T-cell (primary cell): Measurements from ENCODE around the gene CHGA. TPM values are rescaled to one million over a fixed set of nuclear protein-coding genes. Genes with fewer than 3 reads are reported as not detected.

Experiments
- ATAC-seq, 4 experiments: fragments of 200-7000 bp in 3 of 4; fragments of 150-1000 bp in 1 of 4; cut with Tn5 transposase; replicated peaks in 1 of 4; 1 replicate in 3 of 4; 2 replicates in 1 of 4; pipeline ENCODE4 v1.10.0; 2021; ENCODE audit warnings: moderate library complexity in 3 of 4, mild to moderate bottlenecking in 2 of 4, moderate number of reproducible peaks in 1 of 4
- CTCF ChIA-PET, 2 donors: fragments of 300-600 bp; sonication (Branson Sonifier 250); formaldehyde crosslinking; loops; one replicate each; lab custom pipeline; 2022; ENCODE audit warnings: antibody characterized with exemption in 2 of 2; lab: Charles Lee
- POLR2A ChIA-PET, 2 donors: fragments of 300-600 bp; sonication (Branson Sonifier 250); formaldehyde crosslinking; loops; one replicate each; lab custom pipeline; 2022; ENCODE audit warnings: antibody characterized with exemption in 2 of 2; lab: Charles Lee
- DNase-seq, 35 experiments: peaks; one replicate each; pipeline versions ENCODE4 v3.0.0 to v3.0.0-alpha.2; 2013 to 2023
- H3K27ac ChIP-seq: one replicate; pipeline ENCODE4 v1.5.1; 2013; ENCODE audit warnings: low read length
- H3K27me3 ChIP-seq, 2 experiments: replicated peaks in 1 of 2; 1 replicate in 1 of 2; 2 replicates in 1 of 2; pipeline versions ENCODE4 v1.6.1 to v1.7.0; 2013; ENCODE audit warnings: low read length in 1 of 2, mixed read lengths in 1 of 2; ENCODE audit not compliant: control insufficient read depth in 2 of 2, insufficient read depth in 2 of 2; ENCODE audit errors: extremely low read depth in 1 of 2
- H3K36me3 ChIP-seq, 2 donors: 1 replicate in 1 of 2; 2 replicates in 1 of 2; pipeline versions ENCODE4 v1.6.1 to v1.7.0; 2013; ENCODE audit warnings: low read length in 1 of 2; ENCODE audit not compliant: control insufficient read depth in 2 of 2, insufficient read depth in 1 of 2; ENCODE audit errors: extremely low read depth in 1 of 2
- H3K4me1 ChIP-seq, 2 experiments: 1 replicate in 1 of 2; 2 replicates in 1 of 2; pipeline versions ENCODE4 v1.6.1 to v1.7.0; 2013; ENCODE audit warnings: low read length in 2 of 2, mixed read lengths in 1 of 2; ENCODE audit not compliant: insufficient read depth in 2 of 2, control insufficient read depth in 1 of 2; ENCODE audit errors: extremely low read depth in 1 of 2
- H3K4me3 ChIP-seq, 2 donors: 1 replicate in 1 of 2; 2 replicates in 1 of 2; pipeline versions ENCODE4 v1.5.1 to v1.7.0; 2013; ENCODE audit warnings: mild to moderate bottlenecking in 2 of 2, low read length in 1 of 2, moderate library complexity in 1 of 2; ENCODE audit not compliant: control insufficient read depth in 1 of 2; ENCODE audit errors: extremely low read depth in 1 of 2
- H3K9me3 ChIP-seq: 2 replicates; pipeline ENCODE4 v1.7.0; 2013
- H3K27ac Mint-ChIP-seq, 2 donors: one replicate each; pipeline ENCODE4 v1.8.0; 2020 to 2021; ENCODE audit warnings: mild to moderate bottlenecking in 2 of 2, mixed read lengths in 2 of 2
- H3K27me3 Mint-ChIP-seq, 2 donors: one replicate each; pipeline ENCODE4 v1.8.0; 2021 to 2022; ENCODE audit warnings: mixed read lengths in 2 of 2
- H3K36me3 Mint-ChIP-seq: one replicate; pipeline ENCODE4 v1.8.0; 2021; ENCODE audit warnings: mixed read lengths
- H3K4me1 Mint-ChIP-seq, 3 donors: one replicate each; pipeline ENCODE4 v1.8.0; 2020 to 2022; ENCODE audit warnings: mixed read lengths in 3 of 3, mild to moderate bottlenecking in 1 of 3
- H3K4me3 Mint-ChIP-seq, 3 donors: one replicate each; pipeline ENCODE4 v1.8.0; 2020 to 2022; ENCODE audit warnings: mild to moderate bottlenecking in 3 of 3, mixed read lengths in 3 of 3, moderate library complexity in 3 of 3
- H3K9me3 Mint-ChIP-seq, 3 donors: one replicate each; pipeline ENCODE4 v1.8.0; 2020 to 2022; ENCODE audit warnings: mixed read lengths in 3 of 3
- WGBS: methylation state at CpG from one replicate; pipeline ENCODE4 v1.1.5; 2013; ENCODE audit warnings: missing lambda C conversion rate; ENCODE audit not compliant: insufficient coverage; 5-methylcytosine and 5-hydroxymethylcytosine counted together
- total RNA-seq, 35 experiments: library from RNA in 6 of 35; stranded (reverse) in 6 of 35; fragments of 120-200 nt in 1 of 35; gene quantifications; one replicate each; pipeline versions ENCODE4 v1.2.1 to v1.2.4 and lab custom pipeline; 2013 to 2026

Gene CHGA
- under 1 TPM in 1 of 5 donors, not detected in 4; 0.18 TPM for total RNA-seq
- 0.50 TPM for total RNA-seq (2013)
- total RNA-seq (lab: John Stamatoyannopoulos, UW), result 0 to 0.08 (median 0) reads per million in 29 experiments

GRCh38 chr14:92922883-92923743 is at the start of gene CHGA:
CHGA (plus strand) TSS chr14:92923150; CDS start chr14:92923360, 210 bp downstream.
- H3K4me3 ChIP-seq, result no peak within 1 kb of the TSS
- peak; percentile 41 to 72 (median 48) for ATAC-seq
- Mint-ChIP-seq H3K4me3 (peak within 1 kb of the TSS in 1 of 3 donors; percentile 45), H3K27ac (peak within 1 kb of the TSS in 1 of 2 donors; percentile 2), H3K4me1 (peaks cover 0 to 12% (median 6%) of the 10 kb centered on the region in 3 donors), H3K9me3 (peaks cover 0 to 3% (median 0%) of the 10 kb centered on the region in 3 donors), H3K36me3 (no peaks in the 10 kb centered on the region), H3K27me3 (peaks cover 41 to 42% of the 10 kb centered on the region in 2 donors)
- H3K36me3 ChIP-seq, result no peaks in the 10 kb centered on the region
- DNase-seq, result peak in 27 of 35 experiments; percentile 6 to 61 (median 33)
- ChIA-PET CTCF (no interaction called here), POLR2A (no interaction called here)
- peaks cover 0 to 3% of the 10 kb centered on the region in 2 experiments for H3K4me1 ChIP-seq
- 11% methylated on average over 85 of the region's 86 CpGs for WGBS
- H3K9me3 ChIP-seq, result no peaks in the 10 kb centered on the region
- H3K27ac ChIP-seq, result no peak within 1 kb of the TSS
- peaks cover 0 to 52% of the 10 kb centered on the region in 2 experiments for H3K27me3 ChIP-seq

- ChIA-PET POLR2A (no interaction called here), CTCF (no interaction called here)
- Mint-ChIP-seq H3K9me3 (no peaks in the 10 kb centered on the region), H3K4me3 (no peak overlapping the region), H3K27ac (no peak overlapping the region), H3K4me1 (no peaks in the 10 kb centered on the region), H3K36me3 (no peaks in the 10 kb centered on the region), H3K27me3 (peaks cover 7 to 17% of the 10 kb centered on the region in 2 donors)
- WGBS, result 59% methylated on average over 7 of the region's 13 CpGs
- no peak for DNase-seq
- Histone ChIP-seq H3K27me3 (peaks cover 0 to 21% of the 10 kb centered on the region in 2 experiments), H3K9me3 (no peaks in the 10 kb centered on the region), H3K27ac (no peak overlapping the region), H3K36me3 (no peaks in the 10 kb centered on the region), H3K4me1 (no peaks in the 10 kb centered on the region), H3K4me3 (no peak overlapping the region)
- no peak for ATAC-seq
These were observed 47.8 kb upstream of the CHGA start for GRCh38 chr14:92874962-92875661.

GRCh38 chr14:92877757-92878431 is 45.1 kb upstream of the CHGA start:
- Mint-ChIP-seq H3K4me3 (no peak overlapping the region), H3K36me3 (no peaks in the 10 kb centered on the region), H3K27me3 (peaks cover 20 to 31% of the 10 kb centered on the region in 2 donors), H3K9me3 (no peaks in the 10 kb centered on the region), H3K27ac (no peak overlapping the region), H3K4me1 (no peaks in the 10 kb centered on the region)
- no peak for ATAC-seq
- ChIA-PET POLR2A (no interaction called here), CTCF (no interaction called here)
- Histone ChIP-seq H3K27me3 (peaks cover 2 to 38% of the 10 kb centered on the region in 2 experiments), H3K27ac (no peak overlapping the region), H3K36me3 (no peaks in the 10 kb centered on the region), H3K4me1 (no peaks in the 10 kb centered on the region), H3K4me3 (no peak overlapping the region), H3K9me3 (no peaks in the 10 kb centered on the region)
- DNase-seq, result no peak
- 56% methylated on average over 11 of the region's 18 CpGs for WGBS

GRCh38 chr14:92880351-92880750 is 42.6 kb upstream of the CHGA start:
- no peak overlapping the region for H3K4me3 ChIP-seq
- no peak for ATAC-seq
- no peak overlapping the region for H3K4me3 Mint-ChIP-seq

GRCh38 chr14:92880851-92881250 is 42.1 kb upstream of the CHGA start:
- H3K27me3 ChIP-seq, result peaks cover 2 to 40% of the 10 kb centered on the region in 2 experiments
- H3K27me3 Mint-ChIP-seq, result peaks cover 33 to 38% of the 10 kb centered on the region in 2 donors
- H3K9me3 ChIP-seq, result no peaks in the 10 kb centered on the region
- H3K4me1 ChIP-seq, result no peaks in the 10 kb centered on the region
- H3K27ac ChIP-seq, result no peak overlapping the region
- H3K36me3 Mint-ChIP-seq, result no peaks in the 10 kb centered on the region
- ChIA-PET CTCF (no interaction called here), POLR2A (no interaction called here)
- 60% methylated on average over 3 of the region's 12 CpGs for WGBS
- no peak overlapping the region for H3K4me3 ChIP-seq
- H3K9me3 Mint-ChIP-seq, result no peaks in the 10 kb centered on the region
- DNase-seq (no peak), ATAC-seq (no peak)
- H3K4me1 Mint-ChIP-seq, result no peaks in the 10 kb centered on the region
- H3K4me3 Mint-ChIP-seq, result no peak overlapping the region
- no peaks in the 10 kb centered on the region for H3K36me3 ChIP-seq
- H3K27ac Mint-ChIP-seq, result no peak overlapping the region

More at GRCh38 chr14:92880351-92880750, 42.6 kb upstream of the CHGA start:
- Histone ChIP-seq H3K4me1 (no peaks in the 10 kb centered on the region), H3K27me3 (peaks cover 2 to 40% of the 10 kb centered on the region in 2 experiments), H3K9me3 (no peaks in the 10 kb centered on the region), H3K36me3 (no peaks in the 10 kb centered on the region), H3K27ac (no peak overlapping the region)
- no peak for DNase-seq
- Mint-ChIP-seq H3K27me3 (peaks cover 28 to 38% of the 10 kb centered on the region in 2 donors), H3K27ac (no peak overlapping the region), H3K4me1 (no peaks in the 10 kb centered on the region), H3K36me3 (no peaks in the 10 kb centered on the region), H3K9me3 (no peaks in the 10 kb centered on the region)
- CTCF ChIA-PET, result no interaction called here
- POLR2A ChIA-PET, result no interaction called here
- 93% methylated on average over 3 of the region's 7 CpGs for WGBS

GRCh38 chr14:92883066-92883465 is 39.9 kb upstream of the CHGA start:
- Histone ChIP-seq H3K36me3 (no peaks in the 10 kb centered on the region), H3K27ac (no peak overlapping the region), H3K4me1 (no peaks in the 10 kb centered on the region), H3K4me3 (no peak overlapping the region), H3K27me3 (peaks cover 2 to 45% of the 10 kb centered on the region in 2 experiments), H3K9me3 (no peaks in the 10 kb centered on the region)
- Mint-ChIP-seq H3K9me3 (peaks cover 0 to 3% (median 0%) of the 10 kb centered on the region in 3 donors), H3K27me3 (peaks cover 27 to 43% of the 10 kb centered on the region in 2 donors), H3K36me3 (no peaks in the 10 kb centered on the region), H3K27ac (no peak overlapping the region), H3K4me1 (no peaks in the 10 kb centered on the region), H3K4me3 (no peak overlapping the region)
- ChIA-PET POLR2A (no interaction called here), CTCF (no interaction called here)
- ATAC-seq (no peak), DNase-seq (no peak)
- WGBS, result 84% methylated on average over 5 of the region's 5 CpGs
